Mesenteric fat pad (tissue), 1 donor: ENCODE measurements around the gene SUGP2. TPM values are rescaled to one million over a fixed set of nuclear protein-coding genes. Genes with fewer than 3 reads are reported as not detected.

Experiments used
- DNase-seq: peaks from one replicate; pipeline ENCODE4 v3.0.0-alpha.2; 2020; ENCODE audit warnings: low spot score
- total RNA-seq: library from RNA; stranded (reverse); fragmentation: NEBNext Ultra II Directional; extraction: Animal tissue kit (Norgen Biotek cat#: 25700); gene quantifications from one replicate; pipeline ENCODE4 v1.2.1, GENCODE V29; 2021
- donor health status: DM: yes; HTN: yes; CAD: no.

The SUGP2 gene
- total RNA-seq, 1 donor from 2014 or later: 58.8 TPM

DNA sequence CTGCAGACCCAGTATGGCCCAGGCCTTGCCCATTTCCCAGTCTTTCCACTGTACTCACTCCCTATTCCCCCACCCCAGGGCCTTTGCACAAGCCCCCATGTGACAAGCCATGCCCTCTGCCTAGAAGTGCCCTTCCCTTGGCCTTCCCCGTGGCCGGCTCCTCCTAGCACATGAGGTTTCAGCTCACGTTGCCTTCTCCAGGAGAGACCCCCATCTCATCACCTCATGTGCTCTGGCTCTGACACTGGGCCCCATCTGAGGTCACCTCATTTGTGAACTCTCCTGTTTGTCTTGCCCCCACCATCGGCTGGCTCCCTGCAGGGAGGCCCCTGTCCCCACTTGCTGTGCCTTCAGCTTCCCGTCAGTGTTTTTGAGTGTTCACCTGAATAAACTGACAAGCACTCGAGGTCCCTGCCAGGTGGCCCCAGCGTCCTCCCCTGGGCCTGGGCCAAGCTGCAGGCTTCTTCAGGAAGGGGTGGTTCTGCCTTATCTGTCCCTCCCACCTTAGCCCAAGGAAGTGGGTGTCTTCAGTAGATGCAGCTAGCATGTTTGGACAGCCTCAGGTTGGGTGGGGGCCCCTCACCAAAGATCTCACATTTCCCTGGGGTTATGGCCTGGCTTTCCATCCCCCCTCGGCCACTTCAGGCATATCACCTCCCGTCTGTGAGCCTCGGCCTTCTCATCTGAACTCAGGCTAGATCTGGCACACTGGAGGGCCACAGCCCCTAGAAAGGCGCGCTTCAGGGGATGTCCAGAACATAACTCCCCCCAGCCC lies 26.7 kb upstream of the SUGP2 start:
- no peak for DNase-seq

DNA sequence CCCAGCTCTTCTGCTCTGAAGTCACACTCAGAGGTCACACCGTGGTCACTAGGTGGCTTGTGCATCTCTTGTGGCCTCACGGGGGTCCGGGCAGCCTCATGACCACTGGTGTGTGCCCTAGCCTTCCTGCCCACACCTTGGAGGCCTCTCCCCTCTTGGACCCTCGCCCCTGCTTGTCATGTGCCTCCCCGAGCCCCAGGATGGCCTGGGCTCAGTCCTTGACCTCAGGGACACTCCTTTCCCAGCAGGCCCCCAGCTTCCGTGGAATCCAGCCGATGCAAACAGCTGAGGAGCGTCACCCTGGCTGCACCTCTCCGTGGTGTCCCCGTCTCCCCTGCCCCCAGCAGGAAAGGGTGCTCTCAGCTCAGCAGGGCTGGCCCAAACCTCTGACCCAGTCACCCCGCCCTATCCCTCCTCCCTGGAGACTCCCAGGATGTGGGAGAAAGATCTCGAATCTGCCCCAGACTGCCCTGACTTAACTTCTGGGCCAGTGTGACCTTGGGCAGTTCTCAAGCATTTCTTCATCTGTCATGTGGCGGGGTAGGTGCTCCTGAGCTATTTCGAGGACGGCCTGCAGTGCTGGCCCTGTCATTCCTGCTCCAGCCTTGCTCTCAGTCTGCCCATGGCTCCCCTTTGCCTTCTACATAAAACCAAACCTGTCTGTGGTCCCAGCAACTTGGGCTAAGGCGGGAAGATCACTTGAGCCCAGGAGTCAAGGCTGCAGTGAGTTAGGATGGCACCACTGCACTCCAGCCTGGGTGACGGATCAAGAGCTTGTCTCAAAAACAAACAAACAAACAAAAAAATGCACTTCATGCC lies 25.9 kb upstream of the SUGP2 start:
- DNase-seq: no peak

GRCh38 chr19:19057720-19058119 lies 24.4 kb upstream of the SUGP2 start:
- DNase-seq: no peak

- DNase-seq: no peak
Measured at GRCh38 chr19:19057317-19057716, 24.0 kb upstream of the SUGP2 start.

DNA sequence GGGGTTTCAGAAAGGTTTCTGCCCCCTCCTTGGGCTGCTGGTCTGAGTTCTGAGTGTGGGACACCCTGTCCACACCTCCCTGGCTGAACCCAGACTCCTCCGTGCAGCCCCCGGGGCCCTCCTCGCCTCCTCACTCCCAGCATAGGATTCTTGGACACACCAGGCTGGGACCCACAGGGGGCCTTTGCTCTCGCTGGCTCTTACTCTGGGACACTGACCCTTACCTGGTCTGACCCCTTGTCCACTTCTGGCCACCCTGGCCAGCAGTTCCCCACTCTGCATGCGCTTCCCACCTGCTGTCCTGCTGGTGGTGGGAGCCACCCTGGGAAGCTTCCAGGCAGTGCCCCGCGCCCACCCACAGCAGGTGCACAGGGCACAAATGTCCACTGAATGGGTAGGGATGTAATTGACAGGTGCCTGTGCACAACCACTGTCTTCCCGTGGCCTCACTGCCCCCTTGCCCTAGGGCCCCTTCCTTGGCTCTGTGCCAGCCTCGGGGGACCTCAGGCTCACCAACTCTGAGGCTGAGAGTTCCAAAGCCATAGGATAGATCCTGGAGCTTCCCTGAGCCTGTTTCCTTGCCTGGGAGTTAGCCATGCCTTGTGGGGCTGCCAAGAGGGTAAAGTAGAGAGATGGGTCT lies 23.4 kb upstream of the SUGP2 start:
- no peak for DNase-seq

GRCh38 chr19:19055701-19056100 lies 22.4 kb upstream of the SUGP2 start:
- no peak for DNase-seq

DNA sequence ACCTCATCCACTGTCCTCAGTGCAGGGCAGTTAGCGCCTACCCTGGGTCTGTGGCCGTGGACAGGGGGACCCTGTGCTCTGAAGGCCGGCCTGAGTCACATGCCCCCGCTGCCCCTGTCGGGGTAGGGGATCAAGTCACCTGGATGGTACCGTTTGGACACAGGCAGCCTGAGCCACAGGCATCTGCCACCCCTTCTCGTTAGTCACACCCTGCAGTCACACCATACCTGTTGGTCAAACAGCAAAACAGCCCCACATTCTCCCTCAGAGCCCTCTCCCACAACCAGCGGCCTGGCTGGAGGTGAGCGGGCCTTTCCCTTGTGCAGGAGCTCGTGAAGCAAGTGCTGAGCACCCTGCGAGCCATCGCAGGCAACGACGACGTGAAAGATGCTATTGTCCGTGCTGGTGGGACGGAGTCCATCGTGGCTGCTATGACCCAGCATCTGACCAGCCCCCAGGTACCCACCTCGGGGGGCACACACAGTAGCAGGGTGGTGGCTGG lies 21.7 kb upstream of the SUGP2 start:
- DNase-seq: no peak

GRCh38 chr19:19054315-19054938 lies 21.1 kb upstream of the SUGP2 start:
- DNase-seq: no peak

GRCh38 chr19:19053508-19054314 lies 20.4 kb upstream of the SUGP2 start:
- no peak for DNase-seq

DNA sequence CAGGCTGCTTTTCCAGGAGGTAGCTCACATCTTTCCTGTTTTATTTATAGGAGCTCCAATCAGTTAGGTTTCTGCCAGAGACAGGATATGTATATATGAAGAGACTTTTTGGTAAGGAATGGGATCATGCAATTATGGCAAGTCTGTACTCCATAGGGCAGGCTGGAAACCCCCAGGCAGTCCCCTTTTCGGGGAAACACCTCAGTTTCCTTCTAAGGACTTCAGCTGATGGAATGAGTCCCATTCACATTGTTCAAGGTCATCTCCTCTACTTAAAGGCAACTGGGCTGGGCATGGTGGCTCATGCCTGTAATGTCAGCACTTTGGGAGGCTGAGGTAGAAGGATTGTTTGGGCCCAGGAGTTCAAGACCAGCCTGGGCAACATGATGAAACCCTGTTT lies 19.6 kb upstream of the SUGP2 start:
- no peak for DNase-seq

GRCh38 chr19:19051478-19052213 lies 18.3 kb upstream of the SUGP2 start:
- DNase-seq: no peak

DNA sequence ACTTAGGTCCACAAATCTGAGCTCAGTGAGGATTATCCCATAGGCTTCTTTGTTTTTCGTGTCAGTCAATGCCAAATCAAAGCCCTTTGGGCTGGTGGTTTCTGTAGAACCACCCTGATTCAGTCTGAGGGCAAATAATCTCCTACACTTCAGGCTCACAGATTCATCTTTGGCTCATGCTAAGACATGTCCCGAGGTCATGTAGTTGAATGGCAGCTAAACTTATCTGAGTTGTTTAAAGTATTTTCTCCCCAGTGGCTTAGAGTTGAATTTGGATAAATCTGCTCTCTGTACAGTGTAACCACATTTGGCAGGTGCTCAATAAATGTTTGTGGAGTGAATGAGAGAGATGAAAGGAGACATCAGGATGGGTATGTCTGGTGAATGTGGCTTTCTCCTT lies 17.4 kb upstream of the SUGP2 start:
- no peak for DNase-seq

DNA sequence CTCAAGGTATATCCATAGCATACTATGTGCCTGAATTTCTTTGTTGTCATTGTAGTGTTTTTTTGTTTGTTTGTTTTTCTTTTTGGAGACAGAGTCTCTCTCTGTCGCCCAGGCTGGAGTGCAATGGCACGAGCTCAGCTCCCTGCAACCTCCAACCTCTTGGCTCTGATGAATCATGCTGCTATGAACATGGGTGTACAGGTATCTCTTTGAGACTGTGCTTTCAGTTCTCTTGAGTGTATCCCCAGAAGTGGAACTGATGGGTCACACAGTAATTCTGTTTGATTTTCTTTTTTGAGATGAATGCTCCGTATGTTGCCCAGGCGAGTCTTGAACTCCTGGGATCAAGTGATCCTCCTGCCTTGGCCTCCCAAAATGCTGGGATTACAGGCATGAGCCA lies 16.8 kb upstream of the SUGP2 start:
- no peak for DNase-seq

- no peak for DNase-seq
Measured at GRCh38 chr19:19049406-19049805, 16.1 kb upstream of the SUGP2 start.

- no peak for DNase-seq
Measured at GRCh38 chr19:19043881-19044280, 10.6 kb upstream of the SUGP2 start.

- DNase-seq: no peak
Measured at GRCh38 chr19:19043481-19043880, 10.2 kb upstream of the SUGP2 start.

- no peak for DNase-seq
Measured at GRCh38 chr19:19042732-19043280, 9.5 kb upstream of the SUGP2 start.

DNA sequence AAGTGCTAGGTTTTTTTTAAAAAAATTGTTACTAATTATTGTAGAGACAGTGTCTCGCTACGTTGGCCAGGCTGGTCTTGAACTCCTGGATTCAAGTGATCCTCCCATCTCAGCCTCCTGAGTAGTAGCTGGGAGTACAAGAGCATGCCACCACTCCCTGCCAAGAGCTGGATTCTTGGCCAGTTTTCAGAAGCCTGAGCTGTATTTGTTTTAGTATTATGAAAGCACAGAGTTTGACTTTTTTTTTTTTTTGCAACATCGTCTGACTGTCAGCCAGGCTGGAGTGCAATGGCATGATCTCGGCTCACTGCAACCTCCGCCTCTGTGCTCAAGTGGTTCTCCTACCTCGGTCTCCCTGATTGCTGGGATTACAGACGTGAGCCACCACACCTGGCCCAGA lies 7.1 kb upstream of the SUGP2 start:
- no peak for DNase-seq

- DNase-seq: no peak
Measured at GRCh38 chr19:19039901-19040300, 6.6 kb upstream of the SUGP2 start.

GRCh38 chr19:19034204-19034624 lies 897 bp upstream of the SUGP2 start:
- no peak for DNase-seq
